A549 (cell line): Measurements from ENCODE around the gene HNRNPK. TPM values are rescaled to one million over a fixed set of nuclear protein-coding genes. Genes with fewer than 3 reads are reported as not detected.
"Not testable (repeated sequence)": the region's sequence is repeated elsewhere in the genome, so short reads cannot be mapped to it uniquely, and the experiment has no call there.

ENCODE experiments used
- ATAC-seq, 2 experiments: fragments of 200-7000 bp in 1 of 2; fragments of >200 bp in 1 of 2; cut with Nextera tagmentation in 1 of 2; cut with Tn5 transposase in 1 of 2; 3 replicates each; pipeline versions ENCODE4 v1.8.0 to v1.9.1; 2018 to 2020; ENCODE audit warnings: mild to moderate bottlenecking in 1 of 2, moderate library complexity in 1 of 2
- CTCF ChIA-PET: fragments of 300-600 bp; sonication (Branson Sonifier 250); formaldehyde crosslinking; extraction: SDS; loops from one replicate; lab custom pipeline; 2021; ENCODE audit warnings: antibody characterized with exemption, inconsistent platforms; lab: Yijun Ruan, JAX
- POLR2A ChIA-PET: fragments of 350-600 bp; formaldehyde crosslinking; extraction: SDS; loops from one replicate; lab custom pipeline; 2021; ENCODE audit warnings: antibody characterized with exemption, inconsistent platforms; lab: Yijun Ruan, JAX
- DNase-seq, 2 experiments: peaks; one replicate each; pipeline versions ENCODE4 v3.0.0 to v3.0.0-alpha.2; 2011 to 2016; ENCODE audit warnings: low read depth in 1 of 2, low spot score in 1 of 2
- FAIRE-seq: peaks from 2 replicates; lab custom pipeline; 2011; peaks lifted over from hg19 to GRCh38; lab: Jason Lieb, UNC
- H3K27ac ChIP-seq, 2 experiments: fragments of >200 bp; sonication (Bioruptor Twin); formaldehyde crosslinking; 3 replicates each; pipeline ENCODE4 v1.5.1; 2016 to 2017
- H3K4me1 ChIP-seq: fragments of >200 bp; sonication (Bioruptor Twin); formaldehyde crosslinking; 3 replicates; pipeline ENCODE4 v1.6.1; 2016
- H3K4me2 ChIP-seq: fragments of >200 bp; sonication (Bioruptor Twin); formaldehyde crosslinking; 3 replicates; pipeline ENCODE4 v1.6.1; 2016
- H3K4me3 ChIP-seq: fragments of >200 bp; sonication (Bioruptor Twin); formaldehyde crosslinking; 3 replicates; pipeline ENCODE4 v1.5.1; 2016
- H3K9me3 ChIP-seq: fragments of >200 bp; sonication (Bioruptor Twin); formaldehyde crosslinking; 3 replicates; pipeline ENCODE4 v1.6.1; 2016
- CHD4 ChIP-seq: fragments of 200-600 bp; sonication (generic); IDR thresholded peaks from 2 replicates; pipeline ENCODE4 v1.6.1; 2016; ENCODE audit warnings: antibody characterized with exemption, mild to moderate bottlenecking, borderline replicate concordance
- EHF ChIP-seq: fragments of 250-450 bp; sonication (Bioruptor Pico); IDR thresholded peaks from 2 replicates; pipeline ENCODE4 v1.5.0; 2020; ENCODE audit warnings: mild to moderate bottlenecking
- EHMT2 ChIP-seq: fragments of 200-600 bp; sonication (generic); IDR thresholded peaks from 2 replicates; pipeline ENCODE4 v1.6.1; 2016; ENCODE audit warnings: antibody characterized with exemption, low read depth, mild to moderate bottlenecking, moderate library complexity
- FOXS1 ChIP-seq: fragments of 250-450 bp; sonication (Bioruptor Pico); IDR thresholded peaks from 2 replicates; pipeline ENCODE4 v1.5.0; 2020; ENCODE audit warnings: mild to moderate bottlenecking, moderate library complexity
- GATA3 ChIP-seq: IDR thresholded peaks from 2 replicates; pipeline ENCODE4 v1.6.1; 2012; ENCODE audit warnings: borderline replicate concordance
- HOXB13 ChIP-seq: fragments of 250-450 bp; sonication (Bioruptor Pico); IDR thresholded peaks from 2 replicates; pipeline ENCODE4 v1.5.0; 2020; ENCODE audit warnings: low read depth, mild to moderate bottlenecking, moderate library complexity
- JUN ChIP-seq, 2 experiments: fragments of >200 bp; sonication (Bioruptor Twin); formaldehyde crosslinking; IDR thresholded peaks; 2 replicates in 1 of 2; 3 replicates in 1 of 2; pipeline ENCODE4 v1.6.1; 2016 to 2017
- MAZ ChIP-seq: fragments of 150-350 bp; IDR thresholded peaks from 2 replicates; pipeline ENCODE4 v1.6.1; 2014; ENCODE audit warnings: antibody characterized with exemption, low read depth, low read length, borderline replicate concordance
- MYC ChIP-seq: IDR thresholded peaks from 2 replicates; pipeline ENCODE4 v1.6.1; 2012; ENCODE audit warnings: mild to moderate bottlenecking, inconsistent platforms, low read length, improper control_type of control experiment, borderline replicate concordance
- RNF2 ChIP-seq: fragments of 200-600 bp; sonication (generic); IDR thresholded peaks from 2 replicates; pipeline ENCODE4 v1.6.1; 2016; ENCODE audit warnings: low read depth, mild to moderate bottlenecking, antibody characterized with exemption, moderate library complexity, borderline replicate concordance
- SMC3 ChIP-seq: fragments of >200 bp; sonication (Bioruptor Twin); formaldehyde crosslinking; IDR thresholded peaks from 3 replicates; pipeline ENCODE4 v1.6.1; 2018; ENCODE audit warnings: inconsistent platforms
- TFCP2L1 ChIP-seq: fragments of 250-450 bp; sonication (Bioruptor Pico); IDR thresholded peaks from 2 replicates; pipeline ENCODE4 v1.5.0; 2021; ENCODE audit warnings: mild to moderate bottlenecking
- TP53 ChIP-seq: fragments of 250-450 bp; sonication (Bioruptor Pico); IDR thresholded peaks from 2 replicates; pipeline ENCODE4 v1.5.0; 2021; ENCODE audit warnings: mild to moderate bottlenecking, moderate library complexity
- WGBS: methylation state at CpG from one replicate; pipeline ENCODE4 v1.1.6; 2017; ENCODE audit errors: missing lambda C conversion rate; 5-methylcytosine and 5-hydroxymethylcytosine counted together
- polyA plus RNA-seq, 4 experiments: library from polyadenylated mRNA; depleted of rRNA in 3 of 4; stranded (reverse); fragments of >200 nt; fragmentation: RNase III in 1 of 4; extraction: RNeasy Plus Mini Kit Qiagen cat#74134 plus additional on column Dnase treatment in 1 of 4; gene quantifications; 2 replicates in 3 of 4; 3 replicates in 1 of 4; pipeline ENCODE4 v1.2.3, GENCODE V29; 2011 to 2017
- TF ChIP-seq, protein P1 (sequence below): fragments of 150-350 bp; IDR thresholded peaks from 2 replicates; pipeline ENCODE4 v1.6.1; 2014; ENCODE audit warnings: low read depth, mild to moderate bottlenecking, low read length
- TF ChIP-seq, protein P2 (sequence below): IDR thresholded peaks from 2 replicates; pipeline ENCODE4 v1.6.1; 2012
- TF ChIP-seq, protein P3 (sequence below): IDR thresholded peaks from 2 replicates; pipeline ENCODE4 v1.6.1; 2012; ENCODE audit warnings: low read depth, borderline replicate concordance
- TF ChIP-seq, protein P4 (sequence below): fragments of 250-450 bp; sonication (Bioruptor Pico); IDR thresholded peaks from 2 replicates; pipeline ENCODE4 v1.5.0; 2021; ENCODE audit warnings: mild to moderate bottlenecking, moderate library complexity, borderline replicate concordance

The HNRNPK gene
- polyA plus RNA-seq, 2 of the 4 experiments (the other 2 are of a cell fraction), result 682 to 699 TPM

DNA sequence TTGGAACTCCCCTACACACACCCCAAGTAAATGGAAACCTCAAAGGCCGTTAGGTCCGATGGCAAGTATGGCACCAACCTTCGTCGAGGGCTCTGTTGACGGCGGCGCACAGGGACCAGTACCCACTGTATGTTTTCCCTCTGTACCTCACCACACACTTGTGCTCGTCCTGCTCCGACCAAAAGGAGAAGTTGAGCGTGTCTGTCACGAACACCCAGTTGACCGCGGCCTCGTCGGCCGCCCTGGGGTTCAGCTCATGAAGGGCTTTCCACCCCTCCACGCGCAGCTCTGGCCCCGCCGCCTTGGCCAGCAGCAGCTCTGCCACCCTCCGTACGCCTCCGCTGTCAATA, 24.0 kb downstream of the HNRNPK start:
- ATAC-seq, result peak; percentile 49 to 61
- FAIRE-seq, result no peak
- peak; percentile 60; the same call in 1 of the 2 replicates for TF ChIP-seq TFCP2L1 (CRISPR knock-in tag)
- peak; percentile 16; the same call in 1 of the 2 replicates for TF ChIP-seq HOXB13 (CRISPR knock-in tag)
- TF ChIP-seq, protein P1, sequence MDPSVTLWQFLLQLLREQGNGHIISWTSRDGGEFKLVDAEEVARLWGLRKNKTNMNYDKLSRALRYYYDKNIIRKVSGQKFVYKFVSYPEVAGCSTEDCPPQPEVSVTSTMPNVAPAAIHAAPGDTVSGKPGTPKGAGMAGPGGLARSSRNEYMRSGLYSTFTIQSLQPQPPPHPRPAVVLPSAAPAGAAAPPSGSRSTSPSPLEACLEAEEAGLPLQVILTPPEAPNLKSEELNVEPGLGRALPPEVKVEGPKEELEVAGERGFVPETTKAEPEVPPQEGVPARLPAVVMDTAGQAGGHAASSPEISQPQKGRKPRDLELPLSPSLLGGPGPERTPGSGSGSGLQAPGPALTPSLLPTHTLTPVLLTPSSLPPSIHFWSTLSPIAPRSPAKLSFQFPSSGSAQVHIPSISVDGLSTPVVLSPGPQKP, result no peak
- no peak for TF ChIP-seq MYC
- TF ChIP-seq, protein P2, sequence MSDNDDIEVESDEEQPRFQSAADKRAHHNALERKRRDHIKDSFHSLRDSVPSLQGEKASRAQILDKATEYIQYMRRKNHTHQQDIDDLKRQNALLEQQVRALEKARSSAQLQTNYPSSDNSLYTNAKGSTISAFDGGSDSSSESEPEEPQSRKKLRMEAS, result peak; percentile 62; the same call in 1 of the 2 replicates
- no peak for TF ChIP-seq RNF2
- no peak for TF ChIP-seq EHMT2
- TF ChIP-seq CHD4, result no peak
- TF ChIP-seq, protein P3, sequence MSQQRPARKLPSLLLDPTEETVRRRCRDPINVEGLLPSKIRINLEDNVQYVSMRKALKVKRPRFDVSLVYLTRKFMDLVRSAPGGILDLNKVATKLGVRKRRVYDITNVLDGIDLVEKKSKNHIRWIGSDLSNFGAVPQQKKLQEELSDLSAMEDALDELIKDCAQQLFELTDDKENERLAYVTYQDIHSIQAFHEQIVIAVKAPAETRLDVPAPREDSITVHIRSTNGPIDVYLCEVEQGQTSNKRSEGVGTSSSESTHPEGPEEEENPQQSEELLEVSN, result no peak
- Histone ChIP-seq H3K4me3 (peak overlapping the region; percentile 52), H3K9me3 (no peaks in the 10 kb centered on the region), H3K4me1 (peaks cover 21% of the 10 kb centered on the region; the same call in 2 of the 3 replicates), H3K27ac (peak overlapping the region; percentile 94 to 95), H3K4me2 (peak overlapping the region; percentile 78)
- WGBS, result 25% methylated on average over 23 of the region's 23 CpGs
- peak in 1 of 2 experiments; percentile 42 for DNase-seq
- ChIA-PET POLR2A (interaction anchor here (0.9 to 1.4 kb wide), 5 partner anchors 9 to 35 kb away, joined by 3 to 11 read pairs (median 7); partner anchors contain the start of genes HNRNPK, KIF27 and RMI1), CTCF (interaction anchor here (0.6 to 1.0 kb wide), 4 partner anchors 19 to 305 kb away, joined by 3 to 4 read pairs (median 4); no protein-coding TSS in a partner anchor)

DNA sequence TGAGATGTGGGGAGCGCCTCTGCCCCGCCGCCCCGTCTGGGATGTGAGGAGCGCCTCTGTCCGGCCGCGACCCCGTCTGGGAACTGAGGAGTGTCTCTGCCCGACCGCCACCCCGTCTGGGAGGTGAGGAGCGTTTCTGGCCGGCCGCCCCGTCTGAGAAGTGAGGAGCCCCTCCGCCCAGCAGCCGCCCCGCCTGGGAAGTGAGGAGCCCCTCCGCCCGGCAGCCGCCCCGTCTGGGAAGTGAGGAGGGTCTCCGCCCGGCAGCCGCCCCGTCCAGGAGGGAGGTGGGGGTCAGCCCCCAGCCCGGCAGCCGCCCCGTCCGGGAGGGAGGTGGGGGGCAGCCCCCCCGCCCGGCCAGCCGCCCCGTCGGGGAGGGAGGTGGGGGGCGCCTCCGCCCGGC, 31.9 kb downstream of the HNRNPK start:
- H3K4me1 ChIP-seq, result peaks cover 15% of the 10 kb centered on the region
- CTCF ChIA-PET, result interaction anchor here (3.0 kb wide), 1 partner anchor 11 kb away, joined by 13 read pairs; no protein-coding TSS in a partner anchor
- H3K9me3 ChIP-seq, DNase-seq, FAIRE-seq, H3K4me3 ChIP-seq, ATAC-seq, H3K27ac ChIP-seq, POLR2A ChIA-PET, H3K4me2 ChIP-seq: not testable (repeated sequence)
- WGBS, result 93% methylated on average over 3 of the region's 39 CpGs

DNA sequence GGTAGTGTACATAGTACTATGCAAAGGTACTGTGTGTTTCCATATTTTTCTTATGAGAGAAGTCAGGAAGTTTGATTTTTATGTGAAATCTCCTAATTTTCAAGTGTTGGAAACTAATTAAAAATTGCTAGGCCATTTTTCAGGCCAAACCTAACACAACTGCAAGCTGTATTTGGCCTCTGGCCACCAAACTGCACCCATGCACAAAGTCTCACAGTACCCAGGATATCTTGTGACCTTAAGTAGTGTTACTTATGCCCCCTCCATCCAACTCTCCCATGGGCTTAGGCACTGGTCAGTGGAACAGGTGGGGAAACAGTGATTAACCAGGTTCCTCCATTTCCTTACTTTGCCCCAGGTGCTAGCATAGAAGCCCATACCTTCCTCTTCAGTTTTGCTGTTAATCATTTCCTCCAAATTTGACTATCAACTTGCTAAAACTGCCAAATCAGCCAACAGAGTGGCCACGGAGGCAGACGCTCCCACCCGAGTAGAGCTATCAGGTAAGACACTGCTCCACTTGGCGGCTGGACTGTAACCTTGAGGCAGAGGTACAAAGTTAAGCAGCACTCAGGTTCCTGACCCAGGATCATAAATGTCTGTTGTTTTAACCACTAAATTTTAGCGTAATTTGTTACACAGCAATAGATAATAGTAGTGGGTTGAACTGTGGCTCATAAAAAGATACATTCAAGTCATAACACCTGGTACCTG, 39.3 kb downstream of the HNRNPK start:
- Histone ChIP-seq H3K4me2 (no peak overlapping the region), H3K4me1 (no peaks in the 10 kb centered on the region; the same call in 2 of the 3 replicates), H3K9me3 (no peaks in the 10 kb centered on the region), H3K4me3 (no peak overlapping the region), H3K27ac (no peak overlapping the region)
- ChIA-PET POLR2A (no interaction called here), CTCF (interaction anchor here (1.2 to 8.9 kb wide), 5 partner anchors 19 to 373 kb away, joined by 3 to 57 read pairs (median 7); partner anchors contain the start of gene KIF27)
- WGBS, result 90% methylated on average over 5 of the region's 5 CpGs
- TF ChIP-seq GATA3 (no peak), TP53 (CRISPR knock-in tag) (no peak), JUN (IDR thresholded peaks at IDR 0.05) (no peak), FOXS1 (CRISPR knock-in tag) (no peak), SMC3 (no peak), MAZ (no peak), EHF (no peak)
- TF ChIP-seq, protein P4, sequence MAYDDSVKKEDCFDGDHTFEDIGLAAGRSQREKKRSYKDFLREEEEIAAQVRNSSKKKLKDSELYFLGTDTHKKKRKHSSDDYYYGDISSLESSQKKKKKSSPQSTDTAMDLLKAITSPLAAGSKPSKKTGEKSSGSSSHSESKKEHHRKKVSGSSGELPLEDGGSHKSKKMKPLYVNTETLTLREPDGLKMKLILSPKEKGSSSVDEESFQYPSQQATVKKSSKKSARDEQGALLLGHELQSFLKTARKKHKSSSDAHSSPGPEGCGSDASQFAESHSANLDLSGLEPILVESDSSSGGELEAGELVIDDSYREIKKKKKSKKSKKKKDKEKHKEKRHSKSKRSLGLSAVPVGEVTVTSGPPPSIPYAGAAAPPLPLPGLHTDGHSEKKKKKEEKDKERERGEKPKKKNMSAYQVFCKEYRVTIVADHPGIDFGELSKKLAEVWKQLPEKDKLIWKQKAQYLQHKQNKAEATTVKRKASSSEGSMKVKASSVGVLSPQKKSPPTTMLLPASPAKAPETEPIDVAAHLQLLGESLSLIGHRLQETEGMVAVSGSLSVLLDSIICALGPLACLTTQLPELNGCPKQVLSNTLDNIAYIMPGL (CRISPR knock-in tag), result no peak
- ATAC-seq (no peak), FAIRE-seq (no peak), DNase-seq (no peak)
